ENCODE measurements around the gene ANKRD23.

DNA sequence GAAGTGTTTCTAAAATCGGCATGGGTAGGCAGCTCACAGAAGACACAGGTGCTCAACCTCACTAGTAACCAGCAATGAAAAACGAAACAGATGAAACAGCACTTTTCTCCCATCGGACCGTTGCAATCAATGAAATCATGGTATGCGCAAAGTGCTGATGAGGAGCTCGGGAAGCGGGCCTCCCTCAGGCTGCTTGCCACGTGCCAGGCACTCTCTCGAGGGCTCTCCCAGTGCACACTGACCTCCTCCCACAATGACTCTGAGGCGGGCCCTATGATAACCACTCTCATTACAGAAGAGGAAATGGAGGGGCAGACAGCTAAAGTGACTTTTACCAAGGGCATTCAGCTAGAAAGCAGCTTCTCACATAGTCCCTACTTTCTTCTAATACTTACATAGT is 3.8 kb upstream of the ANKRD23 start:
- TF ChIP-seq EZH2phosphoT487 (IDR thresholded peaks at IDR 0.05; ENCODE audit: borderline replicate concordance, low read depth) (no peak), TAF1 (IDR thresholded peaks at IDR 0.05; ENCODE audit: borderline replicate concordance, low read depth, low read length) (no peak), RAD21 (IDR thresholded peaks at IDR 0.05; ENCODE audit: low read length) (no peak), TEAD4 (IDR thresholded peaks at IDR 0.05; ENCODE audit: borderline replicate concordance, insufficient read depth) (no peak), NRF1 (IDR thresholded peaks at IDR 0.05; ENCODE audit: low read depth, low read length) (no peak), YY1 (IDR thresholded peaks at IDR 0.05; ENCODE audit: low read depth) (no peak), RCOR1 (IDR thresholded peaks at IDR 0.05; ENCODE audit: low read length) (no peak)
- TF ChIP-seq, protein P1, sequence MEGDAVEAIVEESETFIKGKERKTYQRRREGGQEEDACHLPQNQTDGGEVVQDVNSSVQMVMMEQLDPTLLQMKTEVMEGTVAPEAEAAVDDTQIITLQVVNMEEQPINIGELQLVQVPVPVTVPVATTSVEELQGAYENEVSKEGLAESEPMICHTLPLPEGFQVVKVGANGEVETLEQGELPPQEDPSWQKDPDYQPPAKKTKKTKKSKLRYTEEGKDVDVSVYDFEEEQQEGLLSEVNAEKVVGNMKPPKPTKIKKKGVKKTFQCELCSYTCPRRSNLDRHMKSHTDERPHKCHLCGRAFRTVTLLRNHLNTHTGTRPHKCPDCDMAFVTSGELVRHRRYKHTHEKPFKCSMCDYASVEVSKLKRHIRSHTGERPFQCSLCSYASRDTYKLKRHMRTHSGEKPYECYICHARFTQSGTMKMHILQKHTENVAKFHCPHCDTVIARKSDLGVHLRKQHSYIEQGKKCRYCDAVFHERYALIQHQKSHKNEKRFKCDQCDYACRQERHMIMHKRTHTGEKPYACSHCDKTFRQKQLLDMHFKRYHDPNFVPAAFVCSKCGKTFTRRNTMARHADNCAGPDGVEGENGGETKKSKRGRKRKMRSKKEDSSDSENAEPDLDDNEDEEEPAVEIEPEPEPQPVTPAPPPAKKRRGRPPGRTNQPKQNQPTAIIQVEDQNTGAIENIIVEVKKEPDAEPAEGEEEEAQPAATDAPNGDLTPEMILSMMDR (IDR thresholded peaks at IDR 0.05): no peak
